Epithelial cell of esophagus (primary cell): ENCODE measurements around the gene MINAR1.

Source experiments
- DNase-seq: peaks from one replicate; pipeline ENCODE4 v3.0.0; 2010; ENCODE audit warnings: low read depth
- H3K4me3 ChIP-seq: 2 replicates; pipeline ENCODE4 v1.5.1; 2011; ENCODE audit warnings: mild to moderate bottlenecking, low read length, control low read depth
- CTCF ChIP-seq: IDR thresholded peaks from 2 replicates; pipeline ENCODE4 v1.5.1; 2011; ENCODE audit warnings: low read depth, mild to moderate bottlenecking, low read length, control low read depth, inconsistent platforms; ENCODE audit not compliant: insufficient read depth; ENCODE audit errors: missing control alignments

Gene MINAR1

GRCh38 chr15:79431636-79432344, at the start of gene MINAR1:
Gene MINAR1, plus strand, starts transcription at chr15:79432336. Its CDS starts 23,812 bp downstream, at chr15:79456148.
- DNase-seq, result peak; percentile 52

GRCh38 chr15:79394231-79394630, 37.9 kb upstream of the MINAR1 start:
- H3K4me3 ChIP-seq, result no peak overlapping the region
- DNase-seq, result no peak

More at GRCh38 chr15:79431636-79432344, at the start of gene MINAR1:
- H3K4me3 ChIP-seq, result peak within 1 kb of the TSS; percentile 22
- no peak for TF ChIP-seq CTCF

GRCh38 chr15:79396850-79397249, 35.3 kb upstream of the MINAR1 start:
- TF ChIP-seq CTCF, result no peak
- H3K4me3 ChIP-seq, result no peak overlapping the region
- DNase-seq, result no peak

More at GRCh38 chr15:79394231-79394630, 37.9 kb upstream of the MINAR1 start:
- TF ChIP-seq CTCF, result no peak

GRCh38 chr15:79397269-79397910, 34.7 kb upstream of the MINAR1 start:
- no peak for DNase-seq
- TF ChIP-seq CTCF, result no peak

GRCh38 chr15:79399606-79400005, 32.5 kb upstream of the MINAR1 start:
- no peak for TF ChIP-seq CTCF
- H3K4me3 ChIP-seq, result no peak overlapping the region
- no peak for DNase-seq

More at GRCh38 chr15:79397269-79397910, 34.7 kb upstream of the MINAR1 start:
- H3K4me3 ChIP-seq, result no peak overlapping the region

GRCh38 chr15:79400650-79401049, 31.5 kb upstream of the MINAR1 start:
- DNase-seq, result no peak
- TF ChIP-seq CTCF, result no peak
- H3K4me3 ChIP-seq, result no peak overlapping the region
